ENCODE measurements around the gene DRAXIN.

DRAXIN gene

DNA sequence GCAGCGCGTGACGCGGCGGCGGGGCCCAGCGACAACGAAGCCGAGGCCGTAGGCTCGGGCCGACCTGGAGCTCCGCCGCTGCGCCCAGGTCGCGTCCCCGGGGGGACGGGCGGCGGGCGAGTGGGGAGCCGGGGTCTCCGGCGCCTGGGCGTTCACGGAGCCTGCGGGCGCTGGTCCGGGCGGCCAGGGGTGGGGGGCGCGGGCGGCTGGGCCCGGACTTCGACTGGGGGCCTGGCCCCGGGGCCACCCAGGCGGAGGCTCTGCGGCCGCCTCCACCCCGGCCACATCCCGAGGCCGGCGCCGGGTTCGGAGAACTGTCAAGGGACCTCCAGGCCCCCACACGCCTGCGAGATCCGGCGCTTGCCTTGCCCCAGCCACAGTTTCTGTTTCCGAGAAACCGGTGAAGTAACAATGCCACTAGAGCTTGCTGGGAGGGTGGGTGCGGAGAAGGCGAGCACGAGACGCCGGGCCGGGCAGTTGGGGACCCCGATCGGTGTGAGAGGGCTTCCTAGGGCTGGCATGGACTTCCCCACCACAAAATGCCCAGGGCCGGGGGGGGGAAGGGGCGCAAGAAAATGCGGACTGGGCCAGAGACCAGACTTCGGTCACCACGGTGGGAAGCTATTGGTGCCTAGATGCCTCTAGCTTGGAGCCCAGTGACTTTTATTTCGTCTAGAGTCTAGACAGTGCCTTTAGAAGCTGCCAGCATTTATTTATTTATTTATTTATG lies 27.0 kb upstream of the DRAXIN start (continued):
- TF ChIP-seq, protein P1, sequence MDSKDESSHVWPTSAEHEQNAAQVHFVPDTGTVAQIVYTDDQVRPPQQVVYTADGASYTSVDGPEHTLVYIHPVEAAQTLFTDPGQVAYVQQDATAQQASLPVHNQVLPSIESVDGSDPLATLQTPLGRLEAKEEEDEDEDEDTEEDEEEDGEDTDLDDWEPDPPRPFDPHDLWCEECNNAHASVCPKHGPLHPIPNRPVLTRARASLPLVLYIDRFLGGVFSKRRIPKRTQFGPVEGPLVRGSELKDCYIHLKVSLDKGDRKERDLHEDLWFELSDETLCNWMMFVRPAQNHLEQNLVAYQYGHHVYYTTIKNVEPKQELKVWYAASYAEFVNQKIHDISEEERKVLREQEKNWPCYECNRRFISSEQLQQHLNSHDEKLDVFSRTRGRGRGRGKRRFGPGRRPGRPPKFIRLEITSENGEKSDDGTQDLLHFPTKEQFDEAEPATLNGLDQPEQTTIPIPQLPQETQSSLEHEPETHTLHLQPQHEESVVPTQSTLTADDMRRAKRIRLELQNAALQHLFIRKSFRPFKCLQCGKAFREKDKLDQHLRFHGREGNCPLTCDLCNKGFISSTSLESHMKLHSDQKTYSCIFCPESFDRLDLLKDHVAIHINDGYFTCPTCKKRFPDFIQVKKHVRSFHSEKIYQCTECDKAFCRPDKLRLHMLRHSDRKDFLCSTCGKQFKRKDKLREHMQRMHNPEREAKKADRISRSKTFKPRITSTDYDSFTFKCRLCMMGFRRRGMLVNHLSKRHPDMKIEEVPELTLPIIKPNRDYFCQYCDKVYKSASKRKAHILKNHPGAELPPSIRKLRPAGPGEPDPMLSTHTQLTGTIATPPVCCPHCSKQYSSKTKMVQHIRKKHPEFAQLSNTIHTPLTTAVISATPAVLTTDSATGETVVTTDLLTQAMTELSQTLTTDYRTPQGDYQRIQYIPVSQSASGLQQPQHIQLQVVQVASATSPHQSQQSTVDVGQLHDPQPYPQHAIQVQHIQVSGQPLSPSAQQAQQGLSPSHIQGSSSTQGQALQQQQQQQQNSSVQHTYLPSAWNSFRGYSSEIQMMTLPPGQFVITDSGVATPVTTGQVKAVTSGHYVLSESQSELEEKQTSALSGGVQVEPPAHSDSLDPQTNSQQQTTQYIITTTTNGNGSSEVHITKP (tag by site-specific recombination; IDR thresholded peaks at IDR 0.05), result no peak
- TF ChIP-seq, protein P2, sequence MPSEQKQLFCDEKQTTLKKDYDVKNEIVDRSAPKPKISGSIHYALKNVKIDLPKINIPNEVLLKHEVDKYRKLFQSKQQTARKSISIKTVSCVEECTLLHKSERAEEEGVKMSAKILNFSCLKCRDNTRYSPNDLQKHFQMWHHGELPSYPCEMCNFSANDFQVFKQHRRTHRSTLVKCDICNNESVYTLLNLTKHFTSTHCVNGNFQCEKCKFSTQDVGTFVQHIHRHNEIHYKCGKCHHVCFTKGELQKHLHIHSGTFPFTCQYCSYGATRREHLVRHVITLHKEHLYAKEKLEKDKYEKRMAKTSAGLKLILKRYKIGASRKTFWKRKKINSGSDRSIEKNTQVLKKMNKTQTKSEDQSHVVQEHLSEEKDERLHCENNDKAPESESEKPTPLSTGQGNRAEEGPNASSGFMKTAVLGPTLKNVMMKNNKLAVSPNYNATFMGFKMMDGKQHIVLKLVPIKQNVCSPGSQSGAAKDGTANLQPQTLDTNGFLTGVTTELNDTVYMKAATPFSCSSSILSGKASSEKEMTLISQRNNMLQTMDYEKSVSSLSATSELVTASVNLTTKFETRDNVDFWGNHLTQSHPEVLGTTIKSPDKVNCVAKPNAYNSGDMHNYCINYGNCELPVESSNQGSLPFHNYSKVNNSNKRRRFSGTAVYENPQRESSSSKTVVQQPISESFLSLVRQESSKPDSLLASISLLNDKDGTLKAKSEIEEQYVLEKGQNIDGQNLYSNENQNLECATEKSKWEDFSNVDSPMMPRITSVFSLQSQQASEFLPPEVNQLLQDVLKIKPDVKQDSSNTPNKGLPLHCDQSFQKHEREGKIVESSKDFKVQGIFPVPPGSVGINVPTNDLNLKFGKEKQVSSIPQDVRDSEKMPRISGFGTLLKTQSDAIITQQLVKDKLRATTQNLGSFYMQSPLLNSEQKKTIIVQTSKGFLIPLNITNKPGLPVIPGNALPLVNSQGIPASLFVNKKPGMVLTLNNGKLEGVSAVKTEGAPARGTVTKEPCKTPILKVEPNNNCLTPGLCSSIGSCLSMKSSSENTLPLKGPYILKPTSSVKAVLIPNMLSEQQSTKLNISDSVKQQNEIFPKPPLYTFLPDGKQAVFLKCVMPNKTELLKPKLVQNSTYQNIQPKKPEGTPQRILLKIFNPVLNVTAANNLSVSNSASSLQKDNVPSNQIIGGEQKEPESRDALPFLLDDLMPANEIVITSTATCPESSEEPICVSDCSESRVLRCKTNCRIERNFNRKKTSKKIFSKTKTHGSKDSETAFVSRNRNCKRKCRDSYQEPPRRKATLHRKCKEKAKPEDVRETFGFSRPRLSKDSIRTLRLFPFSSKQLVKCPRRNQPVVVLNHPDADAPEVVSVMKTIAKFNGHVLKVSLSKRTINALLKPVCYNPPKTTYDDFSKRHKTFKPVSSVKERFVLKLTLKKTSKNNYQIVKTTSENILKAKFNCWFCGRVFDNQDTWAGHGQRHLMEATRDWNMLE (tag by site-specific recombination; conservative IDR thresholded peaks at IDR 0.05; ENCODE audit: low read depth), result no peak
- TF ChIP-seq GLI2 (tag by site-specific recombination; IDR thresholded peaks at IDR 0.05; ENCODE audit: borderline replicate concordance, low read depth) (no peak), MYNN (tag by site-specific recombination; IDR thresholded peaks at IDR 0.05; ENCODE audit: borderline replicate concordance) (peak; percentile 89), ZBTB7A (tag by site-specific recombination; IDR thresholded peaks at IDR 0.05; ENCODE audit: low read depth) (no peak), ZEB2 (tag by site-specific recombination; IDR thresholded peaks at IDR 0.05) (0 out of 2 replicates have a peak, but pooled peaks have one; percentile 18), ZFP3 (tag by site-specific recombination; IDR thresholded peaks at IDR 0.05; ENCODE audit: low read depth) (no peak), ZFP69B (tag by site-specific recombination; IDR thresholded peaks at IDR 0.05) (no peak), GLI4 (tag by site-specific recombination; IDR thresholded peaks at IDR 0.05) (no peak), ZNF843 (tag by site-specific recombination; IDR thresholded peaks at IDR 0.05) (no peak), ZNF324 (tag by site-specific recombination; IDR thresholded peaks at IDR 0.05) (no peak), SP3 (tag by site-specific recombination; IDR thresholded peaks at IDR 0.05) (no peak), ZNF292 (tag by site-specific recombination; IDR thresholded peaks at IDR 0.05; ENCODE audit: borderline replicate concordance, low read depth) (no peak), GLIS2 (tag by site-specific recombination; IDR thresholded peaks at IDR 0.05) (no peak), ZNF239 (tag by site-specific recombination; IDR thresholded peaks at IDR 0.05) (no peak), ZNF112 (tag by site-specific recombination; IDR thresholded peaks at IDR 0.05) (no peak), ZNF335 (tag by site-specific recombination; conservative IDR thresholded peaks at IDR 0.05) (peak; percentile 35; the same call in 1 of the 2 replicates)
- TF ChIP-seq, protein P3, sequence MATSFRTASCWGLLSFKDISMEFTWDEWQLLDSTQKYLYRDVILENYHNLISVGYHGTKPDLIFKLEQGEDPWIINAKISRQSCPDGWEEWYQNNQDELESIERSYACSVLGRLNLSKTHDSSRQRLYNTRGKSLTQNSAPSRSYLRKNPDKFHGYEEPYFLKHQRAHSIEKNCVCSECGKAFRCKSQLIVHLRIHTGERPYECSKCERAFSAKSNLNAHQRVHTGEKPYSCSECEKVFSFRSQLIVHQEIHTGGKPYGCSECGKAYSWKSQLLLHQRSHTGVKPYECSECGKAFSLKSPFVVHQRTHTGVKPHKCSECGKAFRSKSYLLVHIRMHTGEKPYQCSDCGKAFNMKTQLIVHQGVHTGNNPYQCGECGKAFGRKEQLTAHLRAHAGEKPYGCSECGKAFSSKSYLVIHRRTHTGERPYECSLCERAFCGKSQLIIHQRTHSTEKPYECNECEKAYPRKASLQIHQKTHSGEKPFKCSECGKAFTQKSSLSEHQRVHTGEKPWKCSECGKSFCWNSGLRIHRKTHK (tag by site-specific recombination; IDR thresholded peaks at IDR 0.05), result no peak
- TF ChIP-seq, protein P4, sequence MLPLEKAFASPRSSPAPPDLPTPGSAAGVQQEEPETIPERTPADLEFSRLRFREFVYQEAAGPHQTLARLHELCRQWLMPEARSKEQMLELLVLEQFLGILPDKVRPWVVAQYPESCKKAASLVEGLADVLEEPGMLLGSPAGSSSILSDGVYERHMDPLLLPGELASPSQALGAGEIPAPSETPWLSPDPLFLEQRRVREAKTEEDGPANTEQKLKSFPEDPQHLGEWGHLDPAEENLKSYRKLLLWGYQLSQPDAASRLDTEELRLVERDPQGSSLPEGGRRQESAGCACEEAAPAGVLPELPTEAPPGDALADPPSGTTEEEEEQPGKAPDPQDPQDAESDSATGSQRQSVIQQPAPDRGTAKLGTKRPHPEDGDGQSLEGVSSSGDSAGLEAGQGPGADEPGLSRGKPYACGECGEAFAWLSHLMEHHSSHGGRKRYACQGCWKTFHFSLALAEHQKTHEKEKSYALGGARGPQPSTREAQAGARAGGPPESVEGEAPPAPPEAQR (tag by site-specific recombination; IDR thresholded peaks at IDR 0.05), result no peak
- TF ChIP-seq, protein P5, sequence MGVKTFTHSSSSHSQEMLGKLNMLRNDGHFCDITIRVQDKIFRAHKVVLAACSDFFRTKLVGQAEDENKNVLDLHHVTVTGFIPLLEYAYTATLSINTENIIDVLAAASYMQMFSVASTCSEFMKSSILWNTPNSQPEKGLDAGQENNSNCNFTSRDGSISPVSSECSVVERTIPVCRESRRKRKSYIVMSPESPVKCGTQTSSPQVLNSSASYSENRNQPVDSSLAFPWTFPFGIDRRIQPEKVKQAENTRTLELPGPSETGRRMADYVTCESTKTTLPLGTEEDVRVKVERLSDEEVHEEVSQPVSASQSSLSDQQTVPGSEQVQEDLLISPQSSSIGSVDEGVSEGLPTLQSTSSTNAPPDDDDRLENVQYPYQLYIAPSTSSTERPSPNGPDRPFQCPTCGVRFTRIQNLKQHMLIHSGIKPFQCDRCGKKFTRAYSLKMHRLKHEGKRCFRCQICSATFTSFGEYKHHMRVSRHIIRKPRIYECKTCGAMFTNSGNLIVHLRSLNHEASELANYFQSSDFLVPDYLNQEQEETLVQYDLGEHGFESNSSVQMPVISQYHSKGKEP (tag by site-specific recombination; IDR thresholded peaks at IDR 0.05), result no peak

Data from HEK293 (cell line).